Measurements from ENCODE around the gene OR1I1.

OR1I1 gene

DNA sequence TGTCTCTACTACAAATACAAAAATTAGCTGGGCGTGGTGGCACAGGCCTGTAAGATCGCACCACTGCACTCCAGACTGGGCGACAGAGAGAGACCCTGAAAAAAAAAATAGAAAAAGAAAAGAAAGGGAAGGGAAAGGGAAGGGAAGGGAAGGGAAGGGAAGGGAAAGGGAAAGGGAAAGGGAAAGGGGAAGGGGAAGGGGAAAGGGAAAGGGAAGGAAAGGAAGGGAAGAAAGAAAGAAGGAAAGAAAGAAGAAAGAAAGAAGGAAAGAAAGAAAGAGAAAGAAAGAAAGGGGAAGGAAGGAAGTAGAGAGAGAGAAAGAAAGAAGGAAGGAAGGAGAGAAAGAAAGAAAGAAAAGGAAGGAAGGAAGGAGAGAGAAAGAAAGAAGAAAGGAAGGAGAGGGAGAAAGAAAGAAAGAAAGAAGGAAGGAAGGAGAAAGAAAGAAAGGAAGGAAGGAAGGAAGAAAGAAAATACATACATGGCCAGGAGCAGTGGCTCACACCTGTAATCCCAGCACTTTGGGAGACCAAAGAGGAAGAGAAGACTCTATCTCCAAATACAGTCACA is 17.1 kb downstream of the OR1I1 start:
- DNase-seq (ENCODE audit: low spot score): no peak

DNA sequence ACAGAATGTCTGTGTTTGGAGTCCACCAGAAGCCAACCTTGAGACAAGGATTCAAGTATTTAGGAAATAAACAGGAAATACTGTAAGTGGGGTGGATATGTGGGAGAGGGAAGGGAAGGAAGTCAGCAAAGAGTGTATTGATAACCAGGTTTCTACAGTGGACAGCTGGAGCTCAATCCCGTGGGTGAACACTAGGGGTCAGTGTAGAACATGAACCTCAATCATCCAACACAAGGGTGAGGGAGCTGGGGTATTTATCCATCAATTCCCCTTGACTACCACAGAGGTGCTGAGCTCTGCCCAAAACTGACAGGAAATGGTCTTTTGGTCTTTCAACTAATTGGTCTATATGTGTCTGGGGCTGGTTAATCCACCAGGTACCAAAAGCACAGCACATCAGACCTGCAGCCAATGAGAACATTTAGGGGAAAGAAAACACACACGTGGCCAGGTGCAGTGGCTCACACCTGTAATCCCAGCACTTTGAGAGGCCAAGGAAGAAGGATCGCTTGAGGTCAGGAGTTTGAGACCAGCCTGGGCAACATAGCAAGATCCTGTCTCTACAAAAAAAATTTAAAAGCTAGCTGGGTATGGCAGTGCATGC is 19.6 kb downstream of the OR1I1 start:
- DNase-seq (ENCODE audit: low spot score): no peak

DNA sequence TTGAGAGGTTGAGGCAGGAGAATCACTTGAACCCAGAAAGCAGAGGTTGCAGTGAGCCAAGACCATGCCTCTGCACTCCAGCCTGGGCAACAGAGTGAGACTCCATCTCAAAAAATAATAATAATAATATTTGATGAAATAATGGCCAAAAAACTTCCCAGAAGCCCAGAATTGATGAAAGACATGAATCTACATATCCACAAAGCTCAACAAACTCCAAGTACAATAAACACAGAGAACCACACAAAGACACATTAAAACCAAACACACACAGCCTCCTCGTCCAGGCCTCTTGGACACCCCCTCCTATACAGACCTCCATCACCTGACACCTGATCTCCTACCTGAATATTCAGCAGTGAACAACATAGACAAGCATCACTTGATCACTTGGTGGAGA is 22.0 kb downstream of the OR1I1 start:
- DNase-seq (ENCODE audit: low spot score): no peak

DNA sequence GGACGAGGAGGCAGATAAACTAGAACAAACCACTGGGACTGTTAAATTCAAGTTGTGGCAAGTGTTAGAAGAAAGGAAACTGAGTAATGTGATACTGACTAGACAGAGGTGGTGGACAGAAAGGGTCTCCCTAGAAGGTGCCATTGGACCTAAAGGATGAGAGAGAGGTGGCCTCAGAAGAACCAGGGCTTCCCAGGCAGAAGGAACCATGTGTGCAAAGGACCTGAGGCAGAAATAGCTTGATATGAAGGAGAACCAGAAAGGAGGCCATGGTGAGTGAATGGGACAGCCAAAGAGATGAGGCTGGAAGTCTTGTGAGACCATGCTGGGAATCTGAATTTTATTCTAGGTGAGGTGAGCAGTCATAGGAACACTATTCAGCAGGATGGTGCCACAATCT is 22.4 kb downstream of the OR1I1 start:
- no peak for DNase-seq (ENCODE audit: low spot score)

DNA sequence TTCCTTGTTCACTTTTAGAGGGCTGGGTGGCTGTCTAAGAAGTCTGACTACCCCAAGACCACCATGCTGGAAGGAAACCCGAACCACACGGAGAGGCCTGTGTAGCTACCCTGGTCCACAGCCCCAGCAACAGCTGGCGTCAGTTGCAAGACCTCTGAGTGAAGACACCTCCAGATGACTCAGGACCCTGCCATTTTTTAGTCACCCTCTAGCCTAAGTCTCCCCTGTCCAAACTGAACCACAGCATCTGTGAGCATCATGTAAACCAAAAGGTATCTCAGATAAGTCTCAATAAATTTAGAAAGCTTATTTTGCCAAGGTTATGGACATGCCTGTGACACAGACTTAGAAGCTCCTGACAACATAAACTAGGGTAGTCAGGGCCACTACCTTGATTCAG is 23.0 kb downstream of the OR1I1 start:
- DNase-seq (ENCODE audit: low spot score): no peak

DNA sequence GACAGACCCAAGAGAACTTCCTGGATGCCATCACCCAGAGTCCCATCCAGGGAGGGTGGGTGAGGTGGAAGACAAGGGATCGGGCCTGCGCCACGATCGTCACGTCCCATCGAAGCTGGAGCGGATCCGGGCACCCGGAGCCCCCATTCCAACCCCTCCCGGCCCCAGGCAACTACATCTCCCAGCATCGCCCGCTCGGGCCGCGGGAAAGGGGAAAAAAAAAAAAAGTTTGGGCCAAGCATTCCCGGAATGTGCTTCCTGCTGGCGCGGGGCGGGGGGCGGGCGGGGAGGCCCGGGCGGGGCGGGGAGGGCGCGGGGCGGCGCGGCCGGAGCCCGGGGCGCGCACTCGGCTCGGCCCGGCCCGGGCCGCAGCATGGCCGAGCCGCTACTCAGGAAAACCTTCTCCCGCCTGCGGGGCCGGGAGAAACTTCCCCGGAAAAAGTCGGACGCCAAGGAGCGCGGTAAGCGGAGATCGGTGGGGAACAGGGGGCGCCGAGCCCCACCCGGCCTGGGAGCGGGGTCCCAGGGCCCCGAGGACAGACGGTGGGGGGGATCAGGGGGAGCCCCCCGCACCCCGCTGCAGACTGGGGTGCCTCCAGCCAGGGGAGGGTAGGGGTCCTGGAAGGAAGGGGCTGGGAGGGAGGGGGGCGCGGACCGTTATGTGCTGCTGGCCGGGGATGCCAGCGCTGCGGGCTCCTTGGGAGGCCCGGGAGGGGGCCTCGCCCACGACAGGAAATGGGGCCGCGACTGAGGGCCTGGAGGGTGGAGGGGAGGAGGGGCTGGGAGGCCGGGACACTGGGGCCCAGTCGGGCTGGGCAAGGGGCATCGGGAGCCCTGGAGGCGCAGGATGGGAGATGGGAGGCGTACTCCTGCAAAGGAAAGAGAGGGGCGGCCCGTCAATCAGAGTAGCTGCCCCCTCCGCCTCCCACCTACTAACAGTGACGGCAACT is 25.3 kb downstream of the OR1I1 start, which contains the start of gene SYDE1:
Gene SYDE1, plus strand, starts transcription at position 341 of the 950 bp plus-strand sequence. Its CDS starts 33 bp downstream, at position 374.
- DNase-seq (ENCODE audit: low spot score): no peak

DNA sequence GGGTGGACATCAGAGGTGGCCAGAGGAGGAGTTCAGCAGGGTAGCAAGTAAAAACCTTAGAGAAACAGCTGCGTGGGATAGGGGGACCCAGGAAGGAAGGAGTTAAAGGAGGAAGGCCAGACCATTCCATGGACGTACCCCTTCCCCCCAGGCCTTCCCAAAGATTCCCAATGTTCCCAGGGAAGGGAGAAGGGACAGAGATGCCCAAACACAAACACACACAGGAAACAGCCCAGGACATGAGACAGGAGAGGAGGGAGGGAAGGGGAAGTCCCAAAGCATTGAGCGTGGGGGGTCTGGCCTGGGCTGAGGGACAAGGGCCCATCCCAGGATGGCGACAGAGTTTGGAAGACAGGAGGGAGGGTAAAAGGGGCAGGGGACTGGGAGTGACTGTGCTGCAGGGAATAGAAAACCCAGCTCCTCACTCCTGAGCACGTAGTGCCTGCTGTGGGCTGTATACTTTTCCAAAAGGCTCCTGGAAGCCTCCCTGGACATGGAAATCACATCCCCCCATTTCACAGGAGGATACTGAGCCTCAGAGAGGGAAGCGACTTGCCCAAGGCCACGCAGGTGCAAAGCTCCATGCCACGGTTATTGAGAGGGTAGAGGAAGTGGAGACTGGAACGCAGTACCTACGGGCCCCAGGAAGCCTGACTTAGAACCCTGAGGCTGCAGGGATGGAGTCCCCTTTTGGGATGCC is 26.3 kb downstream of the OR1I1 start:
- DNase-seq (ENCODE audit: low spot score): no peak

DNA sequence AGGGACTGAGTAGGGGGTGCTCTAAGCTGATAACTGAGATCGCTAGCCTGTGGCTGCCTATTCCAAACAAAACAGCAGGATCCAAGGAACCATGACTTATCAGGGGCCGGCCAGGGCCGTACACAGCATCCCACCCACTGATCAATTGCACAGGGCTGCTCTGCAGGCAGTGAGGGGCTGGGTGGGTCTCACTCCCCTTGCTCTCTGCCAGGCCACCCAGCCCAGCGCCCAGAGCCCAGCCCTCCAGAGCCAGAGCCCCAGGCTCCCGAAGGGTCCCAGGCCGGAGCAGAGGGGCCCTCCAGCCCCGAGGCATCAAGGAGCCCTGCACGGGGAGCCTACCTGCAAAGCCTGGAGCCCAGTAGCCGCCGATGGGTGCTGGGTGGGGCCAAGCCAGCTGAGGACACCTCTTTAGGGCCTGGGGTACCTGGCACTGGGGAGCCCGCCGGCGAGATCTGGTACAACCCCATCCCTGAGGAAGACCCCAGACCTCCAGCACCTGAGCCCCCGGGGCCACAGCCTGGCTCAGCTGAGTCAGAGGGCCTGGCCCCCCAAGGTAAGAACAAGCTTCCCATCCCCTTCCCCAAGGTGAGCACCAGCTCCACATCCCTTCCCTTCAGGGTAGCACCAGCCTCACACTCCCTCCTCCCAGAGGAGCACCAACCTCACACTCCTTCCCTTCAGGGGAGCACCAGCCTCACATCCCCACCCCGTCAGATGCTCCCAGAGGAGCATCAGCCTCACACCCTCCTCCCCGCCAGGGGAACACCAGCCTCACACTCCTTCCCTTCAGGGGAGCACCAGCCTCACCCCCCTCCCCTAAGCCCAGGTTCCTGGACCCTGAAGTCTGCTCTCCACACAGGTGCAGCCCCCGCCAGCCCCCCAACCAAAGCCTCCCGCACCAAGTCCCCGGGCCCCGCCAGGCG is 27.1 kb downstream of the OR1I1 start:
- no peak for DNase-seq (ENCODE audit: low spot score)

DNA sequence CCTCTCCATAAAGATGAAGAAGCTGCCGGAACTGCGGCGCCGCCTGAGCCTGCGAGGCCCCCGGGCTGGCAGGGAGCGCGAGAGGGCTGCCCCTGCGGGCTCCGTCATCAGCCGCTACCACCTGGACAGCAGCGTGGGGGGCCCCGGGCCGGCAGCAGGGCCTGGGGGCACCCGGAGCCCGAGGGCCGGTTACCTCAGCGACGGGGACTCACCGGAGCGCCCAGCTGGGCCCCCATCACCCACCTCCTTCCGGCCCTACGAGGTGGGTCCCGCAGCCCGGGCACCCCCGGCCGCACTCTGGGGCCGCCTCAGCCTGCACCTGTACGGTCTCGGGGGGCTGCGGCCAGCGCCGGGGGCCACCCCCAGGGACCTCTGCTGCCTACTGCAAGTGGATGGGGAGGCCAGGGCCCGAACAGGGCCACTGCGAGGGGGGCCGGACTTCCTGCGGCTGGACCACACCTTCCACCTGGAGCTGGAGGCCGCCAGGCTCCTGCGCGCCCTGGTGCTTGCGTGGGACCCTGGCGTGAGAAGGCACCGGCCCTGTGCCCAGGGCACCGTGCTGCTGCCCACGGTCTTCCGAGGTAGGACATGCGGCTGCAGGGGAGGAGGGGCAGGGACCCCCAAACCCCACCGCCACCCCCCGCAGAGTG is 27.9 kb downstream of the OR1I1 start:
- DNase-seq (ENCODE audit: low spot score): no peak

DNA sequence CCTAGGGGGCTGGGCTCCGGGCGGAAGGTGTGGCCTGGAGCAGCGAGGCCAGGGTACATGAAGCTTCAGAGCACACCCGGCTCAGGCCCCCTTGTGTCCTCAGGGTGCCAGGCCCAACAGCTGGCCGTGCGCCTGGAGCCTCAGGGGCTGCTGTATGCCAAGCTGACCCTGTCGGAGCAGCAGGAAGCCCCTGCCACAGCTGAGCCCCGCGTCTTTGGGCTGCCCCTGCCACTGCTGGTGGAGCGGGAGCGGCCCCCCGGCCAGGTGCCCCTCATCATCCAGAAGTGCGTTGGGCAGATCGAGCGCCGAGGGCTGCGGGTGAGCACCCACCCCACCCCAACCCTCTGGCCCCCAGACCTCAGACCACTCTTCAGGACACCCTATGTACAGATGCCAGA is 28.4 kb downstream of the OR1I1 start:
- DNase-seq (ENCODE audit: low spot score): no peak

DNA sequence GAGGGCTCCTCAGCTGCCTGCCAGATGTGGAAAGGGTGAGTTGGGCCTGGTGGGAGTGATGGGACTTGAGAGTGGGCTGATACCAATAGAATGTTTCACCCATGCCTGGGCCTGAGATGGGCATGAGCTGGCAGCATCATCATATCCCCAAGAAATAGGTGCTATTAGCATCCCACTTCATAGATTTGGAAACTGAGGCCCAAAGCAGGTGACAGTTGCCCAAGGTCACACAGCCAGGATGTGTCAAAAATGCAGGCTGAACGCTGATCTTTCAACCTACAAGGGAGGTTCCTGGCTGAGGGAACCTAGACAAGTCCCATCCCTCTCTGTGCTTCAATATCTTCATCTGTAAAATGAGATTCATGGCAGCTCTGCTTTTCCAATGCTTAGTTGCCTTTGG is 29.7 kb downstream of the OR1I1 start:
- DNase-seq (ENCODE audit: low spot score): no peak

DNA sequence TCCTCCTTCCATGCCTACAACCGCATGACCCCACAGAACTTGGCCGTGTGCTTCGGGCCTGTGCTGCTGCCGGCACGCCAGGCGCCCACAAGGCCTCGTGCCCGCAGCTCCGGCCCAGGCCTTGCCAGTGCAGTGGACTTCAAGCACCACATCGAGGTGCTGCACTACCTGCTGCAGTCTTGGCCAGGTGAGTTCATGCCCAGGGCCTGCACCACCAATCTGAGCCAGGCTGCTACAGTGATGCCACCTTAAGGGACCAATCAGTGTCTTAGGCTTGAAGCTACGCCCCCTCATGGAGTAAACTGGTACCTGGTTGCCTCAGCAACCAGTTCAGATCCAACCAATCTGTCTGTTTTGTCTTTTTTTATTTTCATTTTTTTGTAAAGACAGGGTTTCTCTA is 30.4 kb downstream of the OR1I1 start:
- DNase-seq (ENCODE audit: low spot score): peak; percentile 20

DNA sequence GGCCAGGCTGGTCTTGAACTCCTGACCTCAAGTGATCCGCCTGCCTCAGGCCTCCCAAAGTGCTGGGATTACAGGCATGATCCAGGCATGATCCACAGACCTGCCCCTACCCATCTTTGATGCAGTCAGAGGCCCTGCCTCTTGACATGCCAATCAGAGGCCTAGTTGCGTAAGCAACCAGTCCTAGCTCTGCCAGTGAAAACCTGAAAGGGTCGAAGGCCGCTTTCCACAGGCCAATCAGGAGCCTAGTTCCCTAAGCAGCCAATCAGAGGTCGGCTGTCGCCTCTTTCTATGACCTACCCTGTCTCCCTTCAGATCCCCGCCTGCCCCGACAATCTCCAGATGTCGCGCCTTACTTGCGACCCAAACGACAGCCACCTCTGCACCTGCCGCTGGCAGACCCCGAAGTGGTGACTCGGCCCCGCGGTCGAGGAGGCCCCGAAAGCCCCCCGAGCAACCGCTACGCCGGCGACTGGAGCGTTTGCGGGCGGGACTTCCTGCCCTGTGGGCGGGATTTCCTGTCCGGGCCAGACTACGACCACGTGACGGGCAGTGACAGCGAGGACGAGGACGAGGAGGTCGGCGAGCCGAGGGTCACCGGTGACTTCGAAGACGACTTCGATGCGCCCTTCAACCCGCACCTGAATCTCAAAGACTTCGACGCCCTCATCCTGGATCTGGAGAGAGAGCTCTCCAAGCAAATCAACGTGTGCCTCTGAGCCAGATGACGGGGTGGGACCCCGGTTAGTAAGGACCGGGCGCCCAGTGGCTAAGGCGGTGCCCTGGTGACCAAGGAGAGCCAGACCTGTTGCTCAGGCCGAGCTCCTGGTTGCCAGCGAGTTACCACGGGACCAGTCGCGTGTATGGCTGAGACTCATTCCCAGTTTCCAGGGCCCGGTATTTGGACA is 31.5 kb downstream of the OR1I1 start:
- no peak for DNase-seq (ENCODE audit: low spot score)

DNA sequence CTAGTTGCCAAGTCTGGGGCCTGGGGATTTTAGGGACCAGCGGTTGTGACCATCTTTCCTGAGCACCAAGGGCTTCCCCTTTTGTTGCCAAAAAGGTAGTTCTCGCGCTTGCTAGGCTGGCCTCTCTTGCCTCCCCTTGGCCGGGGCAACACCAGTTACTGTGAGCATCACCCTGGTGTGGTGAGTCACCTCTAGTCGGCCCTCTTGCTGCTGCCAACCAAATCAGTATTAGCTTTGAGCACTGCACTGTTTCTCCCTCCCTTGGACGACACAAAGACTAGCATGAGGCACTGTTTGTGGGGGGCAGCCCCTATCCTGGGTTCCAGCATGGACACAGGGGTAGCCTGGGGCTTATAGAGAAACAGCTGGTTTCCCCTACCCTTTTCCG is 32.1 kb downstream of the OR1I1 start:
- DNase-seq (ENCODE audit: low spot score): no peak

DNA sequence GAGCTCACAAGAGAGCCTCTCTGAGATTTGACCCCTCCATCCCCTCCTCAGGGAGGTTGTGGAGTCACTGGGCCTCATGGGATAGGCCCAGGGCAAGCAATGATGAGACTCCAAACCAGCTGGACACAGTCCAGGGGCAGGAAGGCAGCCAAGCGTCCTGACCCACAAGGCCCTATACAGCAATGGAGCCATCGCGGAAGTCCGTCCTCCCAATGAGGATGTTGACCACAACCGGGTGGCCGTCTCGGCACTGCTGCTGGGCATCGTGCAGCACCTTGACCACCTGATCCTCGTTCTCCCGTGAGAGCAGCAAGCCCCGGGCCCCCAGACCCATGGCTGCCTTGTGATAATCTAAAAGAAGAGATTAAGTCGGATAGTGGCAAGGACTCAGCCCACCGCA is 33.1 kb downstream of the OR1I1 start:
- DNase-seq (ENCODE audit: low spot score): no peak

DNA sequence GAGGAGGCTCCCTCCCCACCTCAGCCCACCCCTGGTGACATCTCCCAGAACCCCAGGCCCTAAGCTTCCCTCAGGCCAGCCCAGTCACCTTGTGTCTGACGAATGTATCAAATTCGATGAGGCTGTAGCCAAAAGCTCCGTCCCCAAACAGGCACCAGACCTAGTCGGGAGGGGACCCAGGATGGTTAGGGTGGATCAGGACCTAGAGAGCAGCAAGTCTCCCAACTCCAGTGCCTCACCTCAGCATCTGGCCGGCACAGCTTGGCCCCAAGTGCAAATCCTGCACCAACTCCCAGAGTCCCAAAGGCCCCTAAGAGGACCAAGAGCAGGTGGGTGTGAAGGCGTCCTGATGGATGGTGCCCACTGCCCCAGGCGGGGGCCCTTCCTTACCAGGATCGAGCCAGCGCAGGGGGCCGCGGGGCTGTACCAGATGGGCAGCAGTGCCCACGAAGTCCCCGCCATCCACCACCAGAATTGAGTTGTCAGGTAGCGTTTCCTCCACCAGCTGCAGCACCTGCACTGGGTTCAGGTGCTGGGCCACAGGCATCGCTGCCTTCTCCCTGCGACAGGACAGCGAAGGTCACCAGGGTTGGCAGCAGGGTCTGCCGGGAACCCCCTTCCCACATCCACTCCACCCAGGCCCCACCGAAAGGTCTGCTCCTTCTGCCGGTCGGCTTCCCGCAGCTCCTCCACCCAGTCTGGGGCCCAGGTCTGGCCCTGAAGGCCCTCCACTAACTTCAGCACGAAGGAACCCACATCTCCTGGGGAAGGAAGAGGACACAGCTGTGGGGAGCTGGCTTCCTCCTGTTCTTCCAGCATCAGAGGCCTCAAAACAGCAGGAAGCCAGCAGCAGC is 34.0 kb downstream of the OR1I1 start:
- DNase-seq (ENCODE audit: low spot score): no peak

DNA sequence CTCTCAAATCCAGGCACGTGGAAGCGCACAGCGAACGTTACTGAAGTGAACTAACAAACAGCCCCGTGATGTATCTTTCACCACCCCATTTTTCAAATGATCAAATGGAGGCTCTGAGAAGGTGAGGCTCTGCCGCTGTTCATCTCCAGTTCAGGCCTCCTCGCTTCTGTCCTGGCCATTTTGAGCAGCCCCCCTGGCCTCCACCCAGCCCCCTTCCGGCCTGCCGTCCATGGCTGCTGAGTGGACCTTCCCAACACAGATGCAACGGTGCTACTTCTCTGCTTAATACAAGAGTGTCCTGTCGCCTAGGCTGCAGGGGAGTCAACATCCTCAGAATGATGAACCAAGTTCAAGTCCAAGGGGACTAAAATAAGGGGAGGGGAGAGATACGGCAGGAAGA is 34.8 kb downstream of the OR1I1 start:
- no peak for DNase-seq (ENCODE audit: low spot score)

DNA sequence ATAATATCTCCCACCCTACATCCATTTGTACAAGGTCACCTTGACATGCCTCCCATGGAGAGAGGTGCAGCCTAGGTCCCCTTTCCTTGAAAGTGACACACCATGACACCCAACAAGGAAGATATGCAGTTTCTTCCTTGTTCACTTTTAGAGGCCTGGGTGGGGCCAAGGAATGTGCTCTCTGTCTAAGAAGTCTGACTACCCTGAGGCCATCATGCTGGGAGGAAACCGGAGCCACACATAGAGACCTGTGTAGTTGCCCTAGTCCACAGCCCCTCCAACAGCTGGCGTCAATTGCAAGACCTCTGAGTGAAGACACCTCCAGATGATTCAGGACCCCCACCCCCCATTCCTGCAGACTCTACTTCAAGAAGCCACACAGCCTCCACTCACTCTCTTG is 36.2 kb downstream of the OR1I1 start:
- DNase-seq (ENCODE audit: low spot score): no peak

All from SW480 (cell line).